Measurements from ENCODE around the gene PI4K2A.

DNA sequence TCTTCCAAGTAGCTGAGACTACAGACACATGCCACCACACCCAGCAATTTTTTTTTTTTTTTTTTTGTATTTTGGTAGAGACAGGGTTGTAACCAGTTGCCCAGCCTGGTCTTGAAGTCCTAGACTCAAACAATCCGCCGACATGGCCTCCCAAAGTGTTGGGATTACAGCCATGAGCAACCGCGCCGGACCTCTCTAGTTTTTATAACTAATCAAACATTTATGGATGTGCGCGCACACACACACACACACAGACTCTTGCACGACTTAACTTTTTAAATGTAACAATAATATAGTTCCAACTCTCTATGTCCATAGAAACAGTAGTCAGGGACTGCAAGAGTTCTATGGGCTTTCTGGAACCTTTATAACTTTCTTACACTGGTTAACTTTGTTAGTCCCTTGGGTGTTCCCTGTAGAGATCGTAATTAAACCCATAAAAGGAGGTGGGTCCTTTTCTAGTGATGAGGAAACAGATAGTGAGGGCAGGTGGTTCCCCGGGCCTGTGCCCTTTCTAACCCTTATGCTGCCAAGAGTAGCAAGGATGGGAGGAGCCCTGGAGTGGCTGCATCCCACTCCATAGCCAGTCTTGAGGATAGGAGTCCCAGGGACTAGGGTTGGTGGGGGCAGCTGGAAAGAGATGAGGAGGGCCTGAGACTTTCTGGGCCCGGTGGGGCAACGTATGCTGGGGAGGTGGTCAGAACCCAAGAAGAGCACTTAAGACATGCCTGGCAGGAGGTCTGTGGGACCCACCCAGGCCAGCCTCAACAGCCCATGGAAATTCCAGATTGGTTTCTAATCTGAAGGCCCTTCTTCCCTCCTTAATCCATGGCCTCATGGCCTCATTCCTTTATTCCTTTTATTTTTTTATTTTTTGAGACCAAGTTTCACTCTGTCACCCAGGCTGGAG is 81.7 kb downstream of the PI4K2A start:
- TF ChIP-seq, protein P1, sequence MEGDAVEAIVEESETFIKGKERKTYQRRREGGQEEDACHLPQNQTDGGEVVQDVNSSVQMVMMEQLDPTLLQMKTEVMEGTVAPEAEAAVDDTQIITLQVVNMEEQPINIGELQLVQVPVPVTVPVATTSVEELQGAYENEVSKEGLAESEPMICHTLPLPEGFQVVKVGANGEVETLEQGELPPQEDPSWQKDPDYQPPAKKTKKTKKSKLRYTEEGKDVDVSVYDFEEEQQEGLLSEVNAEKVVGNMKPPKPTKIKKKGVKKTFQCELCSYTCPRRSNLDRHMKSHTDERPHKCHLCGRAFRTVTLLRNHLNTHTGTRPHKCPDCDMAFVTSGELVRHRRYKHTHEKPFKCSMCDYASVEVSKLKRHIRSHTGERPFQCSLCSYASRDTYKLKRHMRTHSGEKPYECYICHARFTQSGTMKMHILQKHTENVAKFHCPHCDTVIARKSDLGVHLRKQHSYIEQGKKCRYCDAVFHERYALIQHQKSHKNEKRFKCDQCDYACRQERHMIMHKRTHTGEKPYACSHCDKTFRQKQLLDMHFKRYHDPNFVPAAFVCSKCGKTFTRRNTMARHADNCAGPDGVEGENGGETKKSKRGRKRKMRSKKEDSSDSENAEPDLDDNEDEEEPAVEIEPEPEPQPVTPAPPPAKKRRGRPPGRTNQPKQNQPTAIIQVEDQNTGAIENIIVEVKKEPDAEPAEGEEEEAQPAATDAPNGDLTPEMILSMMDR (IDR thresholded peaks at IDR 0.05): no peak
- no peak for TF ChIP-seq EZH2 (IDR thresholded peaks at IDR 0.05; ENCODE audit: borderline replicate concordance, insufficient read depth, low read depth, low read length, poor library complexity, severe bottlenecking)

Data from B cell (primary cell).